GM23248 (cell line): ENCODE data around the gene FAM131C.

Experiments used
- EZH2 ChIP-seq: fragments of 200-600 bp; sonication (generic); IDR thresholded peaks from 2 replicates; pipeline ENCODE4 v1.6.1; 2018; ENCODE audit warnings: antibody characterized with exemption, mild to moderate bottlenecking; ENCODE audit not compliant: insufficient read depth, poor library complexity, severe bottlenecking
- EZH2phosphoT487 ChIP-seq: fragments of 200-600 bp; sonication (generic); IDR thresholded peaks from 2 replicates; pipeline ENCODE4 v1.6.1; 2018; ENCODE audit warnings: antibody characterized with exemption, moderate library complexity, mild to moderate bottlenecking, low read depth; ENCODE audit not compliant: insufficient read depth

- TF ChIP-seq EZH2 (no peak), EZH2phosphoT487 (no peak)
Observed at GRCh38 chr1:16042096-16042495, 31.4 kb downstream of the FAM131C start.
